HG02884 (cell line): ENCODE results near the gene C3orf49.

ENCODE experiments used
- ATAC-seq: cut with Tn5 transposase; IDR thresholded peaks from one replicate; pipeline ENCODE4 v1.9.1; 2021; ENCODE audit warnings: mild to moderate bottlenecking, moderate library complexity; ENCODE audit not compliant: unreplicated experiment

The C3orf49 gene, protein sequence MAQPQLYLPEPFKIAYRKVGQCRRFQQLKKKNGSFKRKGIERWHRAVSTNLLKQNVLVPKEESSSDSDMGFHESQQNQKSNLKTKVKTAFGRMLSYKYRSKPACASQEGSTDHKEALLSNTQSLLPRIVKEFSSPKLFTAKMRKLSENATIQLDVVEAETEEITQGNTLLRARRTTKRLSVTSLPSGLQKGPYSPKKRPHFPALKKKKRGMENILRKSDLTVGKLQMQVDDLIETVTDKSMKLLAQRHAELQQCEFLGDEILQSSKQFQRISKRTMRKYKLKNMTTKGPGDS

DNA sequence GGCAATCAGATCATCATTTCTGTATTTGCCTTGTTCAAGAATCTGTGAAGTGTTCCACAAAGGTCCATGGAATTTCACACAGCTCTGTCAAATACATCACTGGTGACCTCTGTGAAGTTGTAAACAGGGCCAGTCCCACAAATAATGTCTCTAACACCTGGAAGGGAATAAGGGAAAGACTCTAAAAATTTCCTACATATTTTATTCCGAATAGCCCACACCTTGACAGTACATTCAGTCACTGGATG, at the start of gene C3orf49:
Gene C3orf49, plus strand, starts transcription at position 149 of the 248 bp plus-strand sequence. CDS start 173 bp downstream, outside the sequence.
- ATAC-seq: no peak

DNA sequence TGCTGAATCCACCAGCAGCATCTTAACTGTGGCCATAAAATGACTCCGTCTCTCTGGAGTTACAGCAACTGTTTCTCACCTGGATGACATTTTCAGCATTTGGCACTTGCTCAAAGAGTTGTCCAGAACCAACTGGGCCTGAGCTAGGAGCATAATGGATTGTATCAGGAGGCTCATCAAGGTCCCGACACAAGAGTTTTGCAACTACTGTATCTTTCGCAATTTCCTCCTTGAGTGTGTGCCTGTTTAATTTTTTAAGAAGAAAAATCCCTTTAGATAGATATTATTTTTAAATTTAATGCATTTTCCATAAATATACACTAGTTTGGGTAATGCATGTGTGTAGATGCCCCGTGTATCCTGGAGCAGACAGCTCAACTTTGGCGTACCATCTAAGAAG, 44.3 kb upstream of the C3orf49 start:
- ATAC-seq: no peak

DNA sequence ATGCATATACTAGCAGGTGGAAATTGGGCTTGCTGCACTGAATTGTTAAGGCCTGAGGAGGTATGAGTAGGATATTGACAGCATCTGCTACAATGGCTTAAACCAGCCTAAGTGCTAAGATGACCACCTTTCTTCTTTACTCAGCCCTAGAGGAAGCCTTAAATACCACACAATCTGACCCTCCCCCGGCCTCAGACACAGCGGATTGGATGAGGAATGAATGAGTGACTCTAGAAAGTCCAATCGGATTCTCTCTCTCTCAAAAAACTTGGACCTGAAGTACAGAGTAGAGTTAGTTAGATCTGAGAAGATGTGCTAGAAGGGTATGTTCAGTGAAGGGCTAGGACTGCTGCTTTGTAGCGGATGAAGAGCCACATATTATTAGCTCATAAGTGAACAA, 39.9 kb upstream of the C3orf49 start:
- no peak for ATAC-seq

DNA sequence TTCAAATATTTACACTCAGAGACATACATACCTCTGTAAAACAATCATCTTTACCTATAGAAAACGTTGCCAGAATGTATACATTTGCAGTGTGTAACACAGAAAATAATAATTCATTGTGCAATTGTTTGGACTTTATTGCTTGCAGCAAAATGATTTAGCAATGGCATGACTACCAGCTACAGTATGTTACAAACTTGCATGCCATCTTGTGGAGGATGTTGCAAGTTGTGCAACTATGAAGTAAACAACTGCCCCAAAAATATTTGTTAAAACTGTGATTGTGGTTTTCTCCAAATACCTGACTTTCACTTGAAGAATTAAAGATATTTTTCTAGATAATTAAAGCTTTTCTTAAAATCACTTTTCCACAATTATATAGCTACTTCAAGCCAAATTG, 27.1 kb upstream of the C3orf49 start:
- no peak for ATAC-seq

DNA sequence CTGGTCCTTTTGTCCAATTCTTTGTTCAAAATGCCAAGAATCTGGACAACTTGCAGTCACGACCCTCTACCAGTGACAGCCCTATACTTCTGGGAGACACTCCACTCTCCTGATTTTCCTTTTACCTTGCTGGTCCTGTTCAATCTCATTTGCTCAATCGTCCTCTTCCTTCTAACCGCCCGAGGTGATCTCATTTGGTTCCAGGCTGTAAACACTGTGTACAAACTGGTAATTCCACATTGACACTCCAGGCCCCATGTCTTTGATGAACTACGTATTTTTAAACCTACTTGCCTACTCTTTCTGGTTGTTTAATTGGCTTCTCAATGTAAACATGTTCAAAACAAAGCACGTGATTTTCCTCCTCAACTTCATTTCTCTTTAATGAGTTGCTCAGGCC, 23.7 kb upstream of the C3orf49 start:
- ATAC-seq: no peak

DNA sequence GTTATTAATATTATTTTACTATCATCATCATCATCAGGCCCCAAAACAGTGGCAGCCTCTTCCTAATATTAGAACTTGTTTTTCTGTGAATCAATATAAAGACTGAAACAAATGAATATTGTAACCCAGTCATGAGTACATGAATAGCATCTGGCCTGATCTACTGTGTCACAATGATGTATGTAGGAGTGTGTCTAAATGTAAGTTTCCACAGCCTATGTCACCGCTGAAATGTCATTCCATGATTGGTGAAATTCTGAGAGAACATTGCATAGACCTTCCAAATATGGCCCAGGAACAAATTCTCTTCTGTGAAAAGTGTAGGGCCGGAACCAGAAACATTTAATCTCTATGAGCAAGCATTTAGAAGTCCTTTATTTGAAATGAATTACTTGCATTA, 20.6 kb upstream of the C3orf49 start:
- no peak for ATAC-seq

DNA sequence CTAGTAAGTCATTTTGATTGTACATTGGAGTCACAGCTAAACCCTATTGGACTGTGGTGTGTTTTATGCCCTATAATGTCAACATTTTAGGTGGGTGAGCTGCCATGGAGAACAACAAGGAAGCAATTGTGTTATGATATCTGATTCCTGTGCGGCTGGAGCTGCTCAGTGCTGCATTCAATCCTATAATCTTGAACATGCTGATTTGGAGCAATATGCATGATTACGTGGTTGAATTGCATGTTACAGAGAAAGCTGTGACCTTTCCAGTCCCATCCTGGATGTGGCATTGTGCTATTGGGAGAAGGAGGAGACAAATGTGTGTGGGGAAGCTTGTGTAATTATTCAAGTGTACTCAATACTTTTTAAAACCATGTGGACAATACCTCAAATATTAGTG, 20.1 kb upstream of the C3orf49 start:
- ATAC-seq: no peak

DNA sequence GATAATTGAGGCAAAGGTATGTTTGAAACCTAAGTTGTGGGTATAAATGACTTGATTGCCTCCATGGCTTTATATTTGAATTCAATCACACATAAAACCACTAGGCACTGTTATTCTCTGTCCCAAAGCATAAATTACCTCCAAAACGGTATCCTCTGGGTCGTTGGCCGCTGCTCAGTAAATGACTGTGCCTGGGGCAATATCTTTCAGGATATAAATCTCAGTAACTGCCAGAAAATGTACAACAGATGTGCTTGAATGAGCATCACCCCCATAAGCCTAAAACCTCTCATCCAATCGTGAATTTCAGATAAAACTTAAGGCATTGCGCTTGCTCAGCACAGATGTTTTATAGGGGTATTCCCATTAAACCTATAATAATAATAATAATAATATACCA, 19.0 kb upstream of the C3orf49 start:
- no peak for ATAC-seq

DNA sequence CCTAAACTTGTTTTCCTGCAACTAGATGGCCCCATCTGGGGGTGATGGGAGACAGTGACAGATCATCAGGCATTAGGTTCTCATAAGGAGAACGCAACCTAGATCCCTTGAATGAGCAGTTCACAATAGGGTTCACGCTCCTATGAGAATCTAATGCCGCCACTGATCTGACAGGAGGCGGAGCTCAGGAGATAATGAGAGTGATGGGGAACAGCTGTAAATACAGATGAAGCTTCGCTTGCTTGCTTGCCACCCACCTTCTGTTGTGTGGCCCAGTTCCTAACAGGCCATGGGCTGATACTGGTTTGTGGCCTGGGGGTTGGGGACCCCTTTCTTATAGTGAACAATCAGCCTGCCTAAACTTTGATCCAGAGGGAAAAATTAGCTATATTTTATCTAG, 15.2 kb upstream of the C3orf49 start:
- ATAC-seq: no peak

DNA sequence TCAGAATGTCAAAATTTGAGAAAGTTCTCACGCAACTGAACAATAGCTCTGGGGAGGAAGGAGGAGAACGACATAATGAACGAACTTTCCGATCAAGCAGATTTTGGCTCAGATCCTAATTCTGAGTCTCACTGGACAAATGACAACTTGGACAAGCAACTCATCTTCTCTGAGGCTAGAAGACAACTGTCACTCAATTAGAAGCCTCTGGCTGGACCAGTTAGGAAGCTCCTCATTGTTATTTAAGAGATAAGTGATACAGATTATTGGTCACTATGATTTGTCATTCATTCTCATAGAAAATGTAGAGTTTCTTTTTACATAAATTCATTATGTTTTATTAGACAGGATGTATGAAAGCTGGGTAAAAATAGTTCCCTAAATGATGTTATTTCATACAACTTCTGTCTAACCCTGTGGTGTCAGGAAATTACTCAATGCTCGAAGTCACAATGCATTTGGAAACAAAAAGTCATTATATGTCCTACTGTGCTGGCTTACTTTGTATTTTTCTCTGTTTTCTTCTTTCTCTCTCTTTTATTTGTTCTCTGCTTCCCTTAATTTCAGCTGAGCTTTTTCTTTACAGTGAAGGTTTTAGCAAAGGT, 11.0 kb upstream of the C3orf49 start:
- ATAC-seq: no peak

DNA sequence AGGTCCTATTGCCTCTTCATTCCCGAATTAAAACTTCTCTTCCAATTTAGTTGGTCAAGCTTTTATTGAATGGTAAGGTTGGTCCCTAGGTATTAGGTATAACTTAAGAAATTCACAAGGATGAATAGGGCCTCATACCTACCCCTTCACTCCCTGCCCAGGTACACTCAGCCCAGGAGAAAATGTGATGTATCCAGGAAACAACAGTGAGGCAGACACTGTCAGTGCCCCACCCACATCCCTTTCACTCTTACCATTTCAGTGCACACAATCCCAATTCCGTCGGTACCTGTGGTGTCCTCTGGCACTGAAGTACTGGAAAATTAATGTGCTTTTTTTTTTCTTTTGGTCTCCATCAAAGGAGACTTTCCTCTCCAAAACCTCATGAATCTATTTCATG, 10.5 kb upstream of the C3orf49 start:
- no peak for ATAC-seq

DNA sequence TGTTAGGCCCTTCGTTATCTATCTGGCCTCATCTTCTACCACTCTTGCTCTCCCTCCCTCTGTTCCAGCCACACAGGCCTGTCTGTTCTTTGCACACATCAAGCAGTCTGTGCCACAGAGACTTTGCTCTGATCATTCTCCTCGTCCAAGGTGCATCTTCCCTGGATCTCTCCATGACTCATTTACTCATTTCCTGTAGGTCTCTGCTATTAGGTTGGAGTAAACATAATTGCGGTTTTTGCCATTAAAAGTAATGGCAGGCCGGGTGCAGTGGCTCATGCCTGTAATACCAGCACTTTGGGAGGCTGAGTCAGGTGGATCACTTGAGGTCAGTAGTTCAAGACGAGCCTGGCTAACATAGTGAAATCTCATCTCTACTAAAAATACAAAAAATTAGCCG, 9.5 kb upstream of the C3orf49 start:
- no peak for ATAC-seq

DNA sequence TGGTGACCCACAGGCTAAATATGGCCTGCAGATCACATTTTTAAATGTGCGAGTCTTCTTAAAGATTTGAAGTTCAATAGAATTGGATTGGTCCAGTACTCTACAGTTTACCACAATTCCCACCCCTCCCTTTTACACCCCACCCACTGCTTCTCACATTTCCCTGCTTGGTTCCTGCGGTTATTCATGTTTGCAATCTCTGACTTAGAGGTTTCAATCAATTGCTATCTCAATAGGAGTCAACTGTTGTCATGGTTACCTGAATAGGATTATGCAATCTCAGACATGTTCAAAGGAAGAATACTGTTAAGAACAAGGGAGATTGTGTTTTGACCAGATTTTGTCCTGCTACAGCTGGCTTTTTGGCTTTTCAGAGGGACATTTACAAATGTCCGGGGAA, 4.9 kb upstream of the C3orf49 start:
- ATAC-seq: no peak

DNA sequence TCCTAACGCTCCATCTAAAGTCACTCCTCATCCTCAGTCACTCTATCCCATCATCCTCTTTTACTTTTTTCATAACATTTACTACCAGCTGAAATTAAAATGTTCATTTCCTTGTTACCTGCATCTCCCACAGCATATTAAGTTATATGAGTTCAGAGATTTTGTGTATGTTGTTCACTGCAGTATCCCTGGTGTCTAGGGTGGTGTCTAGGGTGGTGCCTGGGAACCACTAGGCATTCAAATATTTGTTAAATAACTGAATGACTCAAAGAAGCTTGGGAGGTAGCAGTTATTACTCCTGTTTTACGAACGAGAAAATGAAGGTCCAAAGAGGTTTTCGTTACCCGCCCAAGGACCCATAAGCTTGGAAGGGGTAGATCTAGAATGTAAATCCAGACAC, 1.9 kb upstream of the C3orf49 start:
- ATAC-seq: no peak

DNA sequence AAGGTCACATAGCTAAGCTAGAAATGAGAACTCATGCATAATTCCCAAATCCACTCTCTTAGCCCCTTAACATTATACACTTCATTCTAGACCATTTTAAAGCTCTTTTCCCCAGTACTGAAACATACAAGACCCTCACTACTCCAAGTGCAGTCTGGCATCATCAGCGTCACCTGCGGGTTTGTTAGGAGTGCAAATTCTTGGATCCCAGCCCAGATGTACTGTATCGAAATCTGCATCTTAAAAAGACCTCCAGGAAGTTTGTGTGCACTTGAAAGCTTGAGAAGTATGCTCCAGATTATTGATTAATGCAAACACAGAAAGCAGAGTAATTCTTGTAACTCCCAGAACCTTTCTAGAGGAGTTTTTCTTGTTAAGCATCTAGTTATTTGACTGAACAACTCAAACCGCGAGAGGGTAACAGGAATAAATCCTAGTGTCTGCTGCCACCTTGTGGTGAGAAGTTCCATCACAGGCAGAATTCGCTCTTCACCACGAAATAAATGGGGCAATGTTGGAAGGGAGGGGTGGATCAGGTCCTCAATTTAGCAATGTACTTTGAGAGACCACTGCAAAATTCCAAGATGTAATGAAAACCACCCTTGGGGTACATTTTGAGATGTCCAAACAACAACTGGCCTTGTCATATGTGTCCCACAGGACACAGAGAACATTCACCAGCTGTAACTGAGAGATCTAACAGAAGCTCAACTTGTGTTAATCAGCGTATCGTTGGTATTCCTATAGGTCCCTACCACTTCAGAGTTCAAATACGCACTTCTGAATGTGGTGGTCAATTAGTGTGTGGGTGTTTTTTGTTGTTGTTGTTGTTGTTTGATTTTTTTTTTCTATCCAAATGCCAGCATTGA, 583 bp upstream of the C3orf49 start:
- ATAC-seq: peak; percentile 86

DNA sequence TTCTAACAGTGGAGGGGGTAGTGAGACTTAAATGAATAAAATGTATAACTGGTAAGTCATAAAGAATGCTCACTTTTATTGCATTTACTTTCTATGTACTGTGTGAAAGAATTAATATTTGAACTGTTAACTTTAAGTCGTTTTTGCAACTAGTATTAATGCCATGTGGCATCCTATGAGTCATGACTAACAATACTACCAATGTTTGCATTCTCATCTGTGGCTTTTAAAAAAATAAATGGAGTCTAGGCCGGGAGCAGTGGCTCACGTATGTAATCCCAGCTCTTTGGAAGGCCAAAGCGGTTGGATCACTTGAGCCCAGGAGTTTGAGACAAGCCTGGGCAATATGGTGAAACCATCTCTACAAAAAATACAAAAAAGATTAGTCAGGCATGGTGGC, 5.2 kb downstream of the C3orf49 start:
- ATAC-seq: no peak

DNA sequence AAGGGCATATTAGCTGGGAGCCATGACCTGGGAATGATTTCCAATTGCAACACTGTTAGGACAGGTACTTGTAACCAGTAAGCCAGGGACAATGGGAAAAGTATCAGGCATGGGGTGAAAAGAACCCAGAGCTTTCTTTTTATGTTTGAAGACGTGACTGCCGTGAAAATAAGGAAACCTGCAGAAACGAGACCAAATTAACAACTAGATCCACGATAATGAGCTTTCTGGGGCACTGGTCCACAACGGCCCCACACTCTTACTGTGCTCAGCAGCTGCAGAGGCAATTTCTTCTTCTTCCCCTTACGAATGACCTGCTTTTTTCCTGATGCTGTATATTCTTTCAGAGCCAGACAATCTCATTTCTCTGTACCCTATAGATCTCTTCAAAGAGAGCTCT, 11.4 kb downstream of the C3orf49 start:
- no peak for ATAC-seq

DNA sequence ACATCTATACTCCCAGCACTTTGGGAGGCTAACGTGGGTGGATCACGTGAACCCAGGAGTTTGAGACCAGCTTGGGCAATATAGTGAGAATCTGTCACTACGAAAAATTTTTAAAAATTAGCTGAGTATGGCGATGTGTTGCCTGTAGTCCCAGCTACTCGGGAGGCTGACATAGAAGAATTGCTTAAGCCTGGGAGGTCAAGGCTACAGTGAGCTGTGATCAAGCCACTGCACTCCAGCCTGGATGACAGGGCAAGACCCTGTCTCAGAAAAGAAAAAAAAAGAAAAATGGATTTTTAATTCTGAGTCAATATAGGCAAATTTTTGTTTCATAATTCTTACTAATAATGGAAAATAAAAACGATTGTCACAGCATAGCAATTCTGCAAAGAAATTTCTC, 13.3 kb downstream of the C3orf49 start:
- no peak for ATAC-seq

DNA sequence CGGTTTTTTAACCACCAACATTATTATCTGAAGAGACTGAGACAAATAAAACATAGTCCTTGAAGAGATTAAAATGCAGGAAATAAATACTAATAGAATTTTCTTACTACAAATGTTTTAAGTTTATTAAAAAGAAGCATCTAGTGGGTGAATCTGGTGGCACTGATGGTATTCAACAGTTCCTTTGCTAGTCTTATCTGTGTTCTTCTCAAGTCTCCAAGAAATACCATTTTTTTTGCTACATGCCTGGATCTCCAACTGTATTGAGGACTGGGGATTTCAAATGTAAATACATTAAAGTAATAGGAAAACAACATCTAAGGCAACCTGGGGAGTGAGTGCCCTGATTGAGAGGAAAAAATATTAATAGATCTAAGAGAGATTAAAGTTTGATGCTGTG, 22.6 kb downstream of the C3orf49 start:
- no peak for ATAC-seq

DNA sequence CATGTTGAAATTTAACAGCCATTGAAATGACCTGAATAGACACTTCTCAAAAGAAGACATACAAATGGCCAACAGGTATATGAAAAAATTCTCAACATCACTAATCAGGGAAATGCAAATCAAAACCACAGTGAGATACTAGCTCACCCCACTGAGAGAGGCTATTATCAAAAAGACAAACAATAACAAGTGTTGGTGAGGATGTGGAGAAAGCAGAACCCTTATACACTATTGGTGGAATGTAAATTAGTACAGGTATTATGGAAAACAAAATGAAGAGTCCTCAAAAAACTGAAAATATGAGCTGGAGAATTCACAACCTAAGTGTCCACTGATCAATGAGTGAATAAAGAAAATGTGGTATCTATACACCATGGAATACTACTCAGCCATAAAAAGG, 23.0 kb downstream of the C3orf49 start:
- no peak for ATAC-seq

DNA sequence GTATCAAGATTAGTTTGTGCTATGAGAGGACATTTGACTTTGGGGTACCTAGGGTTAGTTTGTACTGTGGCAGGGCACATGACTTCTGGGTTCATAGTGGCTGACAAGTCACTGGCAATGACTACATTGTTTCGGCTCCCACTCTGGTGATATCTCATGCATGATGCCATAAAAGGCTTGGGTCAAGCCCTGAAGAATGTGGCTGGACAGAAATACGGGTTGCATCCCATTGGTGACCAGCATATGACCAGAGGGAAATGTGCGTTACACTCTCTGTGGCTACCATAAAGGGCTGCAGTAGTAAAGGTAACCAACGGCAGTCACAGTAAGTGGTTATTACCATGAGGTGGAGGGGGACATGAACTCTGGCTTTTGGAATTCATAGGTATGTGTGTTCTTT, 26.1 kb downstream of the C3orf49 start:
- no peak for ATAC-seq

DNA sequence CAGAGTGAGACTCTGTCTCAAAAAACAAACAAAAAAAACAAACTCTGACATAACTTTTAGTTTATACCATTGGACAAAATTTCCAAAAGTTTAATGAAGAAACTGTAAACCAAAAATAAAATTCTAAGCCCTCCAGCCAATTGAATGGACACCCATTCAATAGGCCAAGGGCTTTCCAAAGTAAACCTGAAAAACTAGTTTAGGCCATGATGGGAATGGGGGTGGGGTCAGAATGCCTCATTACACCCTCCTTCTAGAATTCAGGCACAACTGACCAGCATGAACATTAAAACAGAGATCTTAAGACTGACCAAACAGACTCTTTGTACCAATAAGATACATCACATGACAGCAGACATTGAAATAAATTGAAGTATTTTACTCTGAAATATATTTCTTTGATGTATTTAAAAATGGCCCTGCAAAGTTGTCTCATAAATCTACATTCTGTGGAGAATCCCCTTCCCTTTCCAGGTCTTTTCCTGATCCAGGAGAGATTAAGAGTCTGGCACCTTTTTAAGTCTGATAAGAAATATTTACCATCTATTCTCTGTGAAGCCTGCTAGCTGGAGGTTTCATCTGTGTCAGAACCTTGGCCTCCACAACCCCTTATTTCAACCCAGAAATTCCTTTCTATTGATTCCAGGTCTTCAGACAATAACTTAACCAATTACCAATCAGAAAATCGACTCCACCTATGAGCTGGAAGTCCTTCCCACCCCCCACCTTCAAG, 28.8 kb downstream of the C3orf49 start:
- no peak for ATAC-seq
